H9 (cell line): ENCODE measurements around the gene SYCE3. TPM values are rescaled to one million over a fixed set of nuclear protein-coding genes. Genes with fewer than 3 reads are reported as not detected.

Experiments
- DNase-seq: peaks from one replicate; pipeline ENCODE4 v3.0.0-alpha.2; 2017
- H2AFZ ChIP-seq: one replicate; pipeline ENCODE4 v1.6.1; 2013; ENCODE audit warnings: mild to moderate bottlenecking, low read length, control low read depth, moderate library complexity
- H2AK5ac ChIP-seq: 2 replicates; pipeline ENCODE4 v1.6.1; 2013; ENCODE audit warnings: low read length, control low read depth, mixed read lengths; ENCODE audit not compliant: insufficient read length
- H2BK120ac ChIP-seq: one replicate; pipeline ENCODE4 v1.6.1; 2013; ENCODE audit warnings: low read depth, mild to moderate bottlenecking, low read length, control low read depth, inconsistent platforms; ENCODE audit not compliant: poor library complexity, severe bottlenecking
- H2BK12ac ChIP-seq: 2 replicates; pipeline ENCODE4 v1.6.1; 2013; ENCODE audit warnings: low read length, control low read depth, mixed read lengths, low read depth; ENCODE audit not compliant: insufficient read length
- H2BK15ac ChIP-seq: 2 replicates; pipeline ENCODE4 v1.6.1; 2013; ENCODE audit warnings: low read depth, low read length, control low read depth
- H2BK20ac ChIP-seq: one replicate; pipeline ENCODE4 v1.6.1; 2013; ENCODE audit warnings: low read depth, mild to moderate bottlenecking, low read length, control low read depth, inconsistent platforms; ENCODE audit not compliant: poor library complexity, severe bottlenecking
- H2BK5ac ChIP-seq: 2 replicates; pipeline ENCODE4 v1.6.1; 2013; ENCODE audit warnings: low read length, control low read depth, mixed read lengths; ENCODE audit not compliant: insufficient read length
- H3K14ac ChIP-seq: 2 replicates; pipeline ENCODE4 v1.6.1; 2013; ENCODE audit warnings: low read length, control low read depth; ENCODE audit not compliant: insufficient read depth
- H3K18ac ChIP-seq: 2 replicates; pipeline ENCODE4 v1.6.1; 2013; ENCODE audit warnings: low read depth, mild to moderate bottlenecking, mixed read lengths, low read length, control low read depth; ENCODE audit not compliant: insufficient read length
- H3K23ac ChIP-seq: 2 replicates; pipeline ENCODE4 v1.6.1; 2013; ENCODE audit warnings: low read length, control low read depth, mixed read lengths, low read depth; ENCODE audit not compliant: insufficient read length
- H3K23me2 ChIP-seq: 2 replicates; pipeline ENCODE4 v1.6.1; 2013; ENCODE audit warnings: low read depth, mild to moderate bottlenecking, mixed read lengths, low read length, control low read depth; ENCODE audit not compliant: insufficient read length, poor library complexity, severe bottlenecking
- H3K27ac ChIP-seq: 2 replicates; pipeline ENCODE4 v1.5.1; 2013; ENCODE audit warnings: low read length, control low read depth, mixed read lengths, low read depth; ENCODE audit not compliant: insufficient read length
- H3K27me3 ChIP-seq: 2 replicates; pipeline ENCODE4 v1.6.1; 2013; ENCODE audit warnings: low read length, control low read depth, inconsistent platforms; ENCODE audit not compliant: insufficient read depth
- H3K4ac ChIP-seq: 2 replicates; pipeline ENCODE4 v1.6.1; 2013; ENCODE audit warnings: low read depth, mild to moderate bottlenecking, control low read depth, inconsistent platforms, low read length, moderate library complexity
- H3K4me1 ChIP-seq: 2 replicates; pipeline ENCODE4 v1.6.1; 2013; ENCODE audit warnings: low read length, control low read depth, inconsistent platforms; ENCODE audit not compliant: insufficient read depth
- H3K4me2 ChIP-seq: 2 replicates; pipeline ENCODE4 v1.6.1; 2013; ENCODE audit warnings: low read length, control low read depth, mixed read lengths; ENCODE audit not compliant: insufficient read length, insufficient read depth
- H3K56ac ChIP-seq: 2 replicates; pipeline ENCODE4 v1.6.1; 2013; ENCODE audit warnings: low read depth, mild to moderate bottlenecking, mixed read lengths, low read length, control low read depth; ENCODE audit not compliant: insufficient read length
- H3K79me1 ChIP-seq: 2 replicates; pipeline ENCODE4 v1.6.1; 2013; ENCODE audit warnings: low read depth, mild to moderate bottlenecking, moderate library complexity, low read length, control low read depth, inconsistent platforms; ENCODE audit not compliant: insufficient read depth, poor library complexity, severe bottlenecking
- H3K79me2 ChIP-seq: 2 replicates; pipeline ENCODE4 v1.6.1; 2013; ENCODE audit warnings: low read length, control low read depth, inconsistent platforms; ENCODE audit not compliant: insufficient read depth
- H3K9ac ChIP-seq: 2 replicates; pipeline ENCODE4 v1.6.1; 2013; ENCODE audit warnings: low read length, control low read depth, mixed read lengths; ENCODE audit not compliant: insufficient read length; ENCODE audit errors: extremely low read depth
- H3K9me3 ChIP-seq: one replicate; pipeline ENCODE4 v1.6.1; 2013; ENCODE audit warnings: low read depth, low read length, inconsistent platforms; ENCODE audit not compliant: control insufficient read depth
- H3T11ph ChIP-seq: one replicate; pipeline ENCODE4 v1.6.1; 2013; ENCODE audit warnings: mild to moderate bottlenecking, low read length, control low read depth, inconsistent platforms
- H4K20me1 ChIP-seq: one replicate; pipeline ENCODE4 v1.6.1; 2013; ENCODE audit not compliant: control insufficient read depth, insufficient read length, insufficient read depth
- H4K5ac ChIP-seq: 2 replicates; pipeline ENCODE4 v1.6.1; 2013; ENCODE audit warnings: low read depth, mild to moderate bottlenecking, mixed read lengths, low read length, control low read depth; ENCODE audit not compliant: insufficient read length
- H4K8ac ChIP-seq: replicated peaks from 2 replicates; pipeline ENCODE4 v1.6.1; 2013; ENCODE audit warnings: low read length, control low read depth, mixed read lengths, low read depth; ENCODE audit not compliant: insufficient read length
- H4K91ac ChIP-seq: 2 replicates; pipeline ENCODE4 v1.6.1; 2013; ENCODE audit warnings: low read depth, mild to moderate bottlenecking, moderate library complexity, mixed read lengths, low read length, control low read depth; ENCODE audit not compliant: insufficient read length
- H3K27ac Mint-ChIP-seq, 3 experiments: 2 replicates in 2 of 3; 3 replicates in 1 of 3; pipeline ENCODE4 v1.8.0; 2020 to 2021; ENCODE audit warnings: mixed read lengths in 3 of 3, mild to moderate bottlenecking in 1 of 3, moderate library complexity in 1 of 3
- H3K27me3 Mint-ChIP-seq: 2 replicates; pipeline ENCODE4 v1.8.0; 2021; ENCODE audit warnings: low read depth, mild to moderate bottlenecking, moderate library complexity, mixed read lengths
- H3K36me3 Mint-ChIP-seq, 3 experiments: 2 replicates in 2 of 3; 3 replicates in 1 of 3; pipeline ENCODE4 v1.8.0; 2020 to 2021; ENCODE audit warnings: low read depth in 3 of 3, mixed read lengths in 3 of 3; ENCODE audit not compliant: insufficient read depth in 1 of 3
- H3K4me1 Mint-ChIP-seq, 2 experiments: 2 replicates each; pipeline ENCODE4 v1.8.0; 2020; ENCODE audit warnings: mixed read lengths in 2 of 2
- H3K4me3 Mint-ChIP-seq, 2 experiments: 2 replicates in 1 of 2; 3 replicates in 1 of 2; pipeline ENCODE4 v1.8.0; 2020 to 2021; ENCODE audit warnings: mild to moderate bottlenecking in 2 of 2, mixed read lengths in 2 of 2, moderate library complexity in 1 of 2
- H3K9me3 Mint-ChIP-seq, 2 experiments: 2 replicates in 1 of 2; 3 replicates in 1 of 2; pipeline ENCODE4 v1.8.0; 2020; ENCODE audit warnings: mild to moderate bottlenecking in 2 of 2, mixed read lengths in 2 of 2, moderate library complexity in 1 of 2
- CTCF ChIP-seq: fragments of 200-600 bp; sonication (generic); conservative IDR thresholded peaks from 3 replicates; pipeline ENCODE4 v1.8.0; 2021; ENCODE audit warnings: antibody characterized with exemption, mild to moderate bottlenecking
- WGBS: extraction: QIAGEN DNeasy Blood & Tissue Kit; methylation state at CpG from one replicate; pipeline ENCODE4 v1.1.7; 2013; ENCODE audit warnings: missing lambda C conversion rate, low lambda C conversion rate, mixed read lengths; ENCODE audit not compliant: insufficient read length; ENCODE audit errors: extremely low coverage; 5-methylcytosine and 5-hydroxymethylcytosine counted together
- total RNA-seq: library from RNA; stranded (reverse); gene quantifications from 2 replicates; pipeline ENCODE4 v1.2.1, GENCODE V29; 2021

Gene SYCE3
- total RNA-seq, 1 experiment from 2014 or later, result 0.85 TPM

DNA sequence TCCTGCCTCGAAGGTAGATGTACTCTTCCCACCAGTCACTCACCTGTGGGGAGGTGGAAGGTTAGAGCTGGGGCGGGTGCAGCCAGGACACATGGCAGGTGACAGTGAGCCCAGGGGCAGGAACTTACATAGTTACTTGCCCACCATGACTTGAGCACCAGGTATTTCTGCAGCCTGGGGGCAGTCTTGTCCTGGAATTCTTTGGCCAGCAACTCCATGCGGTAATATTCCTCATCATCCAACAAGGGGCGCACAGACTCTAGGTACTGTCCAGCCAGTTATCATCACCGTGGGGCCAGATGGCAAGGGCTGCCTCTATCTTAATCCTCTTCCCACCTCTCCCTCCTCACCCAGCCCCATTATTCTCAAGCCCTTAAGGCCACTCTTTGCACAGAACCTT, 13.4 kb upstream of the SYCE3 start:
- no peak overlapping the region for H2BK15ac ChIP-seq
- WGBS, result no CpG with 5 or more reads among the region's 5 CpGs
- H3K4me2 ChIP-seq, result no peak overlapping the region
- Mint-ChIP-seq H3K9me3 (no peaks in the 10 kb centered on the region), H3K27me3 (no peaks in the 10 kb centered on the region; the same call in 1 of the 2 replicates), H3K4me3 (no peak overlapping the region), H3K36me3 (peaks cover 4 to 69% (median 63%) of the 10 kb centered on the region in 3 experiments), H3K4me1 (no peaks in the 10 kb centered on the region), H3K27ac (peak overlapping the region in 1 of 3 experiments; percentile 46; a peak in 1 of 7 replicates)
- H3K27me3 ChIP-seq, result no peaks in the 10 kb centered on the region
- no peak overlapping the region for H2AK5ac ChIP-seq
- H3K23me2 ChIP-seq, result no peaks in the 10 kb centered on the region
- no peaks in the 10 kb centered on the region for H3K79me1 ChIP-seq
- no peak overlapping the region for H4K91ac ChIP-seq
- H3K18ac ChIP-seq, result no peak overlapping the region
- no peak overlapping the region for H2BK5ac ChIP-seq
- H3K79me2 ChIP-seq, result no peaks in the 10 kb centered on the region
- no peak overlapping the region for H3K14ac ChIP-seq
- H4K8ac ChIP-seq, result no peak overlapping the region
- H3T11ph ChIP-seq, result no peak overlapping the region
- DNase-seq, result peak; percentile 55
- no peak overlapping the region for H4K5ac ChIP-seq
- no peaks in the 10 kb centered on the region for H3K9me3 ChIP-seq
- no peak overlapping the region for H3K9ac ChIP-seq
- no peak overlapping the region for H3K27ac ChIP-seq
- H2AFZ ChIP-seq, result no peak overlapping the region
- peak; percentile 49; the same call in 2 of the 3 replicates for TF ChIP-seq CTCF
- H2BK12ac ChIP-seq, result no peak overlapping the region
- H3K4me1 ChIP-seq, result no peaks in the 10 kb centered on the region
- no peak overlapping the region for H2BK120ac ChIP-seq
- no peak overlapping the region for H3K56ac ChIP-seq
- no peak overlapping the region for H2BK20ac ChIP-seq
- H3K4ac ChIP-seq, result no peak overlapping the region
- H4K20me1 ChIP-seq, result no peaks in the 10 kb centered on the region
- no peak overlapping the region for H3K23ac ChIP-seq
